ENCODE measurements around the gene ANO8. TPM values are rescaled to one million over a fixed set of nuclear protein-coding genes. Genes with fewer than 3 reads are reported as not detected.
"Not testable (repeated sequence)": the region's sequence is repeated elsewhere in the genome, so short reads cannot be mapped to it uniquely, and the experiment has no call there.

ANO8 gene
- total RNA-seq, 1 donor from 2014 or later, result 9.6 TPM

GRCh38 chr19:17292301-17293074, 42.2 kb downstream of the ANO8 start:
- DNase-seq (ENCODE audit: low spot score) (no peak), ATAC-seq (peak; percentile 85)

- ATAC-seq (peak; percentile 60), DNase-seq (ENCODE audit: low spot score) (no peak)
These were observed 45.2 kb downstream of the ANO8 start for GRCh38 chr19:17289489-17289888.

GRCh38 chr19:17286752-17287151, 47.9 kb downstream of the ANO8 start:
- no peak for DNase-seq (ENCODE audit: low spot score)
- ATAC-seq, result no peak

GRCh38 chr19:17286263-17286662, 48.4 kb downstream of the ANO8 start:
- DNase-seq (ENCODE audit: low spot score), result no peak
- ATAC-seq, result no peak

- ATAC-seq, result no peak
- no peak for DNase-seq (ENCODE audit: low spot score)
These were observed 49.1 kb downstream of the ANO8 start for GRCh38 chr19:17285415-17286135.

GRCh38 chr19:17283504-17283996, 51.1 kb downstream of the ANO8 start:
- ATAC-seq (no peak), DNase-seq (ENCODE audit: low spot score) (no peak)

GRCh38 chr19:17282488-17283125, 52.0 kb downstream of the ANO8 start:
- DNase-seq (ENCODE audit: low spot score) (peak; percentile 84), ATAC-seq (peak; percentile 99)

GRCh38 chr19:17281391-17282304, 53.0 kb downstream of the ANO8 start, which contains the start of gene ANKLE1:
Gene ANKLE1, plus strand, starts transcription at chr19:17281901. Its CDS starts 20 bp downstream, at chr19:17281921.
- ATAC-seq (peak; percentile 6), DNase-seq (ENCODE audit: low spot score) (no peak)

- ATAC-seq (no peak), DNase-seq (ENCODE audit: low spot score) (no peak)
These were observed 55.2 kb downstream of the ANO8 start for GRCh38 chr19:17279436-17279835.

- ATAC-seq (no peak), DNase-seq (ENCODE audit: low spot score) (no peak)
These were observed 59.0 kb downstream of the ANO8 start for GRCh38 chr19:17275441-17276175.

GRCh38 chr19:17274892-17275291, 59.8 kb downstream of the ANO8 start:
- not testable (repeated sequence) for ATAC-seq; DNase-seq (ENCODE audit: low spot score)

Other genes starting within 250 kb of the ANO8 start
- gene USE1, start 119.5 kb downstream of the ANO8 start, total RNA-seq, result 19.9 TPM
- gene OCEL1, start 108.6 kb downstream of the ANO8 start, total RNA-seq, result 63.0 TPM
- 126 TPM for gene NR2F6, start 88.9 kb downstream of the ANO8 start, total RNA-seq
- 1.6 TPM for gene USHBP1, start 70.1 kb downstream of the ANO8 start, total RNA-seq
- 41.0 TPM for gene BABAM1, start 67.4 kb downstream of the ANO8 start, total RNA-seq
- 0.48 TPM for gene ANKLE1, start 53.0 kb downstream of the ANO8 start, total RNA-seq
- gene ABHD8, start 31.4 kb downstream of the ANO8 start, total RNA-seq, result 18.4 TPM
- 148 TPM for gene MRPL34, start 29.0 kb downstream of the ANO8 start, total RNA-seq
- gene DDA1, start 25.3 kb downstream of the ANO8 start, total RNA-seq, result 10.9 TPM
- gene GTPBP3, start 2.7 kb upstream of the ANO8 start, total RNA-seq, result 14.3 TPM
- gene PLVAP, start 42.5 kb upstream of the ANO8 start, total RNA-seq, result 4.6 TPM
- gene CCDC194, start 59.3 kb upstream of the ANO8 start, total RNA-seq, result 0.50 TPM
- 103 TPM for gene BST2, start 70.8 kb upstream of the ANO8 start, total RNA-seq
- 22.6 TPM for gene MVB12A, start 85.2 kb upstream of the ANO8 start, total RNA-seq
- 0.15 TPM for gene TMEM221, start 113.8 kb upstream of the ANO8 start, total RNA-seq
- not detected for gene NXNL1, start 126.1 kb upstream of the ANO8 start, total RNA-seq
- gene SLC27A1, start 135.7 kb upstream of the ANO8 start, total RNA-seq, result 7.0 TPM
- gene PGLS, start 176.8 kb upstream of the ANO8 start, total RNA-seq, result 38.9 TPM
- 31.5 TPM for gene COLGALT1, start 220.8 kb upstream of the ANO8 start, total RNA-seq